GM12892 (cell line): ENCODE measurements around the gene TBL1XR1.

Experiments used
- POLR2A ChIP-seq: IDR thresholded peaks from 2 replicates; pipeline ENCODE4 v1.6.1; 2011; ENCODE audit warnings: low read depth, low read length, control low read depth
- POLR2AphosphoS5 ChIP-seq: IDR thresholded peaks from 2 replicates; pipeline ENCODE4 v1.6.1; 2011; ENCODE audit warnings: low read depth, low read length, control low read depth
- TAF1 ChIP-seq: IDR thresholded peaks from 2 replicates; pipeline ENCODE4 v1.6.1; 2011; ENCODE audit warnings: low read depth, mild to moderate bottlenecking, control low read depth, low read length, borderline replicate concordance

DNA sequence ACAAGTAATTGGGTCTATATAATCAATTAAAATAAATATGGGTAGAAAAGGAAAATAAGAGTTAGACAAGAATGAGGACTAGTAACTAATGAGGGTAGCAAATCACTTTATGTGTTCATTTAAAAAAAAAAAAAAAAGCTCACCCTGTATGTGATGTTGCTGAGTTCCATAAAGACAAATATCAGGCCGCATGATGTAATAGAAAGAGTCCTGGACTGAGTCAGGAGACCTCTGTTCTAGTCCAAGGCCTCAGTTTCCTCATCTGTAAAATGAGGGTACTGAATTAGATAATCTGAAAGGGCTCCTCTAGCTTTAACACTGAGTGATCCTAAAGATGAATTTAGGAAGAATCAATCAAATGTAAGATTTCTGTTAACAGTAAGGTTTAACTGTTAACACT lies 117.6 kb downstream of the TBL1XR1 start:
- TF ChIP-seq POLR2AphosphoS5 (no peak), POLR2A (no peak), TAF1 (no peak)
